Testis (tissue), 3 donors: Measurements from ENCODE around the gene EFNA5. TPM values are rescaled to one million over a fixed set of nuclear protein-coding genes. Genes with fewer than 3 reads are reported as not detected.

ENCODE experiments used
- DNase-seq: peaks from one replicate; pipeline ENCODE4 v3.0.0-alpha.2; 2019
- H3K27ac ChIP-seq, 2 donors: fragments of 200-600 bp; sonication (generic); one replicate each; pipeline ENCODE4 v1.5.1; 2019
- H3K27me3 ChIP-seq: fragments of 200-600 bp; sonication (generic); one replicate; pipeline ENCODE4 v1.5.1; 2019
- H3K36me3 ChIP-seq: fragments of 200-600 bp; sonication (generic); one replicate; pipeline ENCODE4 v1.5.1; 2017; ENCODE audit warnings: low read depth; ENCODE audit errors: missing control alignments
- H3K4me1 ChIP-seq: fragments of 200-600 bp; sonication (generic); one replicate; pipeline ENCODE4 v1.5.1; 2019
- H3K4me3 ChIP-seq, 2 donors: fragments of 200-600 bp; sonication (generic); one replicate each; pipeline ENCODE4 v1.5.1; 2017 to 2019
- H3K9me3 ChIP-seq: fragments of 200-600 bp; sonication (generic); one replicate; pipeline ENCODE4 v1.5.1; 2017
- POLR2A ChIP-seq: fragments of 450-650 bp; IDR thresholded peaks from one replicate; pipeline ENCODE4 v1.6.1; 2017; ENCODE audit warnings: antibody characterized with exemption, mild to moderate bottlenecking, moderate library complexity
- WGBS, 2 donors: methylation state at CpG; one replicate each; pipeline ENCODE4 v1.1.5; 2018; 5-methylcytosine and 5-hydroxymethylcytosine counted together
- intact Hi-C: fragments of 100-400 bp; cut with DNase I; formaldehyde crosslinking; loops from one replicate; pipeline ENCODE4 v1.15.1; 2023; ENCODE audit warnings: low total_unique reads
- polyA plus RNA-seq: library from polyadenylated mRNA; stranded (reverse); fragments of 350-450 nt; fragmentation: Illumina TruSeq; extraction: RNeasy Lipid Tissue Mini Kit (QIAGEN cat#74804); gene quantifications from one replicate; pipeline ENCODE4 v1.2.3, GENCODE V29; 2014; ENCODE audit warnings: low read depth, low replicate concordance; ENCODE audit not compliant: insufficient read depth
- total RNA-seq, 2 donors: library from RNA; depleted of rRNA; stranded (reverse); fragments of >200 nt; gene quantifications; one replicate each; pipeline ENCODE4 v1.2.3, GENCODE V29; 2016
- TF ChIP-seq, protein P1 (sequence below), 3 experiments: fragments of 450-650 bp in 2 of 3; fragments of 200-600 bp in 1 of 3; sonication (generic) in 1 of 3; IDR thresholded peaks; one replicate each; pipeline ENCODE4 v1.5.1; 2016 to 2019; ENCODE audit warnings: antibody characterized with exemption in 3 of 3, mild to moderate bottlenecking in 2 of 3, moderate library complexity in 1 of 3

Gene EFNA5
- total and polyA plus RNA-seq, 3 donors from 2014 or later: 2.6 to 5.4 (median 3.5) TPM

DNA sequence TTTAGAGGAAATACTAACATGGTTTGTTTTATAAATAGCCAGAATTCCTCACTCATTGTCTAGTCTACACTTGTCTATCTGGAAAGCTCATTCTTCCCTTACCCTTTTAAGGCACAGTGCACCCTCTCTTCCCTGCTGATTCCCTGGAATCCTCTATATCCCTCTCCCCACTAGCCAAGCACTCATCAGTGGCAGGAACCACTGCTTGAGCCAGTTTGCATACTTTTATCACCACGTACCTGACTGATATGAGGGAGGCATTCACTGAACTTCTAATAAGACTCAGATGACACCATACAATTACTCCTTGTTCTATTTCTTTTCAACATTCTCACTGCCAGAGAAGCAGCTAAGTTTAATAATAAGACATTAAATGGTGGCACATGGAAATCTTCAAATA lies 134.9 kb downstream of the EFNA5 start:
- Histone ChIP-seq H3K27ac (no peak overlapping the region), H3K36me3 (no peaks in the 10 kb centered on the region), H3K9me3 (no peaks in the 10 kb centered on the region), H3K4me1 (peaks cover 4% of the 10 kb centered on the region), H3K27me3 (no peaks in the 10 kb centered on the region), H3K4me3 (no peak overlapping the region)
- DNase-seq: no peak
- intact Hi-C loops: no loop called here
- 63 to 68% methylated on average over 1 of the region's 1 CpG for WGBS, 2 donors
- TF ChIP-seq POLR2A: no peak
- TF ChIP-seq, protein P1, sequence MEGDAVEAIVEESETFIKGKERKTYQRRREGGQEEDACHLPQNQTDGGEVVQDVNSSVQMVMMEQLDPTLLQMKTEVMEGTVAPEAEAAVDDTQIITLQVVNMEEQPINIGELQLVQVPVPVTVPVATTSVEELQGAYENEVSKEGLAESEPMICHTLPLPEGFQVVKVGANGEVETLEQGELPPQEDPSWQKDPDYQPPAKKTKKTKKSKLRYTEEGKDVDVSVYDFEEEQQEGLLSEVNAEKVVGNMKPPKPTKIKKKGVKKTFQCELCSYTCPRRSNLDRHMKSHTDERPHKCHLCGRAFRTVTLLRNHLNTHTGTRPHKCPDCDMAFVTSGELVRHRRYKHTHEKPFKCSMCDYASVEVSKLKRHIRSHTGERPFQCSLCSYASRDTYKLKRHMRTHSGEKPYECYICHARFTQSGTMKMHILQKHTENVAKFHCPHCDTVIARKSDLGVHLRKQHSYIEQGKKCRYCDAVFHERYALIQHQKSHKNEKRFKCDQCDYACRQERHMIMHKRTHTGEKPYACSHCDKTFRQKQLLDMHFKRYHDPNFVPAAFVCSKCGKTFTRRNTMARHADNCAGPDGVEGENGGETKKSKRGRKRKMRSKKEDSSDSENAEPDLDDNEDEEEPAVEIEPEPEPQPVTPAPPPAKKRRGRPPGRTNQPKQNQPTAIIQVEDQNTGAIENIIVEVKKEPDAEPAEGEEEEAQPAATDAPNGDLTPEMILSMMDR (IDR thresholded peaks at IDR 0.05): no peak

DNA sequence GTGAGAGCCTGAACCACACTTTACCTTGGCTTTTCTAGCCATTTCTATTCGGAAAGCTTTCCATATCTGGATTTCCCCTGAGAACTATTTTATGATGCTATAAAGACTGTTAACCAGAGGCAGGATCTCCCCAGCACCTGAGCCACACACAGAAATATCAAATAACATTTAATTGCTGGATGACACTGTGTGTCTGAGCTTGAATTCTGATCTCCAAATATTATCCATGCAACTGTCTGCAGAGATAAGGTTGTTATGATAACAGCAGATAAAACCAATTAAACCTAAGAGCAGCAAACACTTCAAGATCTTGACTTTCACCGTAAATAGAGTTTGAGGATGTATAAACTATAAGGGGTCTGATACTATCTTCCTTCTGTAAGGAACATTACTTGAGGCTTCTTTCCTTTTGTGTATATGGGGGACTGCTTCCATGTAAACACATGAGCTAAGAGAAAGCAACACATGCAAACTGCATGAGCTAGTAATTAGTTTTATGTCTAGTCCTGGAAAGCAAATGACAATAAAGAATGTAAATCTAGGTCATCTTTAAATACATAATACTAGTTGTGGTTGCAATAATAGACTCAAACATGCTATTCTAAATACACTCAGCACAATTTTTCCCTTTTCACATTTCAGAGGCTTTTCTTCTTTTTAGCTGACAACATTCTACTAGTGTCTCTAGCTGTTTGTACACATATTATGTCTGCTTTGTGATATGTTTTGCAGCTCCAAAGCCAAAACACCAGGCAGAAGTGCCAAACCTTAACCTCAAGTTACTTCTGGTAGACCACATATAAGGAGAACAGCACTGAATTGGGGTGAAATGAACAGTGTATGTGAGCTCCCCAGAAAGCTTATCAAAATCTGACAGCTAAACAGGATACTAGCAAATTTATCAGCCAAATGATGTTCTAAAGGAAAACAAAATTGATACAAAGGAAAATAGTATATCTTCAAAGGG lies 136.5 kb downstream of the EFNA5 start:
- Histone ChIP-seq H3K27ac (no peak overlapping the region), H3K9me3 (no peaks in the 10 kb centered on the region), H3K36me3 (no peaks in the 10 kb centered on the region), H3K4me1 (peaks cover 3% of the 10 kb centered on the region), H3K27me3 (no peaks in the 10 kb centered on the region), H3K4me3 (no peak overlapping the region)
- intact Hi-C loops: no loop called here
- TF ChIP-seq, protein P1 (IDR thresholded peaks at IDR 0.05): no peak
- TF ChIP-seq POLR2A: no peak
- 81 to 90% methylated on average over 2 of the region's 2 CpGs for WGBS, 2 donors
- DNase-seq: no peak

DNA sequence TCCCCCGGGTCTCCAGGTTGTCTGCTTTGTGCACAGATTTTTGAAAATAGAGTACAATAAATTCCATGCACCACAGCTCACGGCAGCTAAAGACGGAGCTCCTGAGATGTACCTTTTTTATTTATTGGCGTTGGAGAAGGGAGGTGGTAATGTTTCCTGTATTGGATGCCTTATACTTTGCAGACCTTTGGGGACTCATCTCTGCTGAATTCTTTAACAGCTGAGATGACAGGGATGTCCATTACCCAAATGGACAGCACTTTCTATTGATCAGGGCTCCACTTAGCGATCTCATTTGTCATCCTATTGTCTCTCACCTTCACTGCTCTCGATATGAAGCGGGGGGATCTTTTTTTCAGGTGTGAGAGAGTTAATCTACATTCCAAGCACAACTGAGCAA lies 137.8 kb downstream of the EFNA5 start:
- Histone ChIP-seq H3K27me3 (no peaks in the 10 kb centered on the region), H3K4me1 (no peaks in the 10 kb centered on the region), H3K4me3 (no peak overlapping the region), H3K36me3 (no peaks in the 10 kb centered on the region), H3K9me3 (no peaks in the 10 kb centered on the region), H3K27ac (no peak overlapping the region)
- TF ChIP-seq, protein P1 (IDR thresholded peaks at IDR 0.05): no peak
- no peak for TF ChIP-seq POLR2A
- DNase-seq: no peak
- 94 to 97% methylated on average over 7 of the region's 7 CpGs for WGBS, 2 donors
- intact Hi-C loops: no loop called here

DNA sequence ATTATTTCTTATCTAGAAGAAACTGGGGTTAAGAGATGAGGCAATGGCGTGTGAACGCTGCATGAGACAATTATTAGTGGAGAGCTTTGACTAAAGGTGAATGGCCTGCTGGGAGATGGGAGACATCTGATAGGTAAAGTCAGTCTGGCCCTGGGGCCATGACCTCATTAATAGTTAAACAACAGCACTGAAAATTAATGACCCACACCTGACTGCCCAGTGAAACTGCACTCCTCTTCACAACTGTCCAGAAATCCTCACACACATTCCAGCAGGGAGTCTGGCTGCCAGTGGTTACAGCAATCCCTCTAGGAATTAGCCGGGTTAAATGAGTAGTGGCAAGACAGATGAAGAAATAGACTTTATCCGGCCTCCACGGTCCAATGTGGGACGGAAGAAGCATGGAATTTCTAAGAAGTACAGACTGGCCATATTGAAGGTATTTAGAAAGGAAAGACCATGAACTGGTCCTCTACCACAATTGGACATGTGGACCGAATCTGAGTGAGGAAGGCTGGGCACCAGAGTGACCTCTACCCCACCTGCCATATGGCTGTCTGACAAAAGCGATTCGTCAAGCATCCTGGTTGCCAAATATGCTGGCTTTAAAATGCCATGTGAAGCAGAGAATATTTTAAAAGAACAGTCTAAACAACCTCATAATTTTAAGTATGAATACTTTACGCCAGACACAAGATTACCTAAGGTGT lies 138.4 kb downstream of the EFNA5 start:
- no peak for DNase-seq
- Histone ChIP-seq H3K4me1 (no peaks in the 10 kb centered on the region), H3K9me3 (no peaks in the 10 kb centered on the region), H3K27me3 (no peaks in the 10 kb centered on the region), H3K36me3 (no peaks in the 10 kb centered on the region), H3K27ac (no peak overlapping the region), H3K4me3 (no peak overlapping the region)
- intact Hi-C loops: no loop called here
- 91% methylated on average over 10 of the region's 10 CpGs for WGBS, 2 donors
- no peak for TF ChIP-seq POLR2A
- TF ChIP-seq, protein P1 (IDR thresholded peaks at IDR 0.05): no peak
